GM12878 (cell line): ENCODE data around the gene GSAP. TPM values are rescaled to one million over a fixed set of nuclear protein-coding genes. Genes with fewer than 3 reads are reported as not detected.
A peak's percentile ranks its signal among the peaks of the same experiment; 100 is the strongest.
"Not testable (repeated sequence)": the region's sequence is repeated elsewhere in the genome, so short reads cannot be mapped to it uniquely, and the experiment has no call there.

Experiments used
- ATAC-seq: fragments of 200-7000 bp; cut with Tn5 transposase; 3 replicates; pipeline ENCODE4 v1.9.1; 2020; ENCODE audit warnings: mild to moderate bottlenecking, moderate library complexity
- BruUV-seq: library from RNA; stranded (reverse); fragments of 400-500 nt; replicated peaks from 2 replicates; lab custom pipeline; 2021; lab: Mats Ljungman, UMichigan
- CTCF ChIA-PET: fragments of 300-600 bp; sonication (Branson Sonifier 250); formaldehyde crosslinking; extraction: SDS; loops from one replicate; lab custom pipeline; 2021; ENCODE audit warnings: inconsistent platforms; lab: Yijun Ruan, JAX
- POLR2A ChIA-PET: fragments of 350-600 bp; formaldehyde crosslinking; extraction: SDS; loops from one replicate; lab custom pipeline; 2021; ENCODE audit warnings: inconsistent platforms; lab: Charles Lee
- RAD21 ChIA-PET: fragments of 300-600 bp; sonication (Branson Sonifier 250); formaldehyde crosslinking; loops from one replicate; lab custom pipeline; 2023; ENCODE audit warnings: antibody characterized with exemption; ENCODE audit not compliant: unreplicated experiment; lab: Charles Lee
- SMC1A ChIA-PET: fragments of 300-600 bp; sonication (Branson Sonifier 250); formaldehyde crosslinking; loops from one replicate; lab custom pipeline; 2023; ENCODE audit not compliant: unreplicated experiment, uncharacterized antibody; lab: Charles Lee
- DNase-seq: peaks from one replicate; pipeline ENCODE4 v3.0.0-alpha.2; 2011; ENCODE audit warnings: low read depth, low spot score
- FAIRE-seq: peaks from 3 replicates; lab custom pipeline; 2011; peaks lifted over from hg19 to GRCh38; lab: Jason Lieb, UNC
- H2AFZ ChIP-seq: 2 replicates; pipeline ENCODE4 v1.6.0; 2011; ENCODE audit warnings: low read depth, low read length, control low read depth; ENCODE audit not compliant: control insufficient read depth
- H3K27ac ChIP-seq: 2 replicates; pipeline ENCODE4 v1.5.1; 2011; ENCODE audit warnings: control low read depth; ENCODE audit not compliant: control insufficient read depth, insufficient read depth
- H3K27me3 ChIP-seq, 2 experiments: replicated peaks in 1 of 2; 2 replicates each; pipeline versions ENCODE4 v1.6.0 to v1.6.1; 2011; ENCODE audit warnings: low read length in 1 of 2; ENCODE audit not compliant: control insufficient read depth in 2 of 2, insufficient read depth in 2 of 2
- H3K36me3 ChIP-seq, 2 experiments: 2 replicates each; pipeline ENCODE4 v1.5.1; 2011; ENCODE audit warnings: low read length in 1 of 2; ENCODE audit not compliant: control insufficient read depth in 2 of 2, insufficient read depth in 2 of 2
- H3K4me1 ChIP-seq: 2 replicates; pipeline ENCODE4 v1.6.1; 2011; ENCODE audit warnings: mild to moderate bottlenecking, low read length, moderate library complexity, mixed read lengths; ENCODE audit not compliant: control insufficient read depth, insufficient read depth
- H3K4me2 ChIP-seq: 2 replicates; pipeline ENCODE4 v1.6.0; 2011; ENCODE audit warnings: control low read depth; ENCODE audit not compliant: control insufficient read depth, insufficient read depth
- H3K4me3 ChIP-seq: fragments of 200-600 bp; sonication (generic); 2 replicates; pipeline ENCODE4 v1.5.1; 2016
- H3K79me2 ChIP-seq: 2 replicates; pipeline ENCODE4 v1.6.0; 2011; ENCODE audit warnings: low read length; ENCODE audit not compliant: control insufficient read depth, insufficient read depth
- H3K9ac ChIP-seq: 2 replicates; pipeline ENCODE4 v1.8.0; 2011; ENCODE audit warnings: low read length, control low read depth, mixed read lengths; ENCODE audit not compliant: control insufficient read depth, insufficient read depth
- H3K9me3 ChIP-seq: replicated peaks from 3 replicates; pipeline ENCODE4 v1.5.1; 2011; ENCODE audit warnings: mild to moderate bottlenecking, low read length; ENCODE audit not compliant: control insufficient read depth, insufficient read depth
- H4K20me1 ChIP-seq: 2 replicates; pipeline ENCODE4 v1.6.0; 2011; ENCODE audit not compliant: control insufficient read depth, insufficient read depth
- CBX5 ChIP-seq: sonication (generic); IDR thresholded peaks from 2 replicates; pipeline ENCODE4 v1.6.1; 2016; ENCODE audit warnings: low read depth, moderate library complexity, mild to moderate bottlenecking, inconsistent platforms
- CTCF ChIP-seq, 3 experiments: IDR thresholded peaks in 2 of 3; conservative IDR thresholded peaks in 1 of 3; 2 replicates each; pipeline ENCODE4 v1.5.1; 2011; ENCODE audit warnings: low read depth in 3 of 3, low read length in 3 of 3, mild to moderate bottlenecking in 3 of 3, control low read depth in 2 of 3, moderate library complexity in 2 of 3, inconsistent platforms in 1 of 3, mixed read lengths in 1 of 3; ENCODE audit not compliant: control insufficient read depth in 2 of 3, insufficient read depth in 1 of 3; ENCODE audit errors: extremely low read depth in 1 of 3
- E4F1 ChIP-seq: fragments of 450-650 bp; IDR thresholded peaks from 2 replicates; pipeline ENCODE4 v1.6.1; 2018; ENCODE audit warnings: borderline replicate concordance, mild to moderate bottlenecking; ENCODE audit not compliant: partially characterized antibody
- HCFC1 ChIP-seq: fragments of 150-350 bp; IDR thresholded peaks from 2 replicates; pipeline ENCODE4 v1.6.1; 2014; ENCODE audit warnings: low read length
- IRF5 ChIP-seq: fragments of 450-650 bp; IDR thresholded peaks from 2 replicates; pipeline ENCODE4 v1.6.1; 2017; ENCODE audit warnings: borderline replicate concordance
- LARP7 ChIP-seq: fragments of 450-650 bp; IDR thresholded peaks from 2 replicates; pipeline ENCODE4 v1.6.1; 2017; ENCODE audit warnings: mild to moderate bottlenecking
- POLR2AphosphoS2 ChIP-seq: IDR thresholded peaks from 2 replicates; pipeline ENCODE4 v1.6.1; 2011; ENCODE audit warnings: low read depth, mild to moderate bottlenecking, low read length, improper control_type of control experiment, moderate library complexity
- SMARCA5 ChIP-seq: fragments of 450-650 bp; IDR thresholded peaks from 2 replicates; pipeline ENCODE4 v1.6.1; 2017; ENCODE audit warnings: mild to moderate bottlenecking
- SRF ChIP-seq, 2 experiments: IDR thresholded peaks; 2 replicates each; pipeline ENCODE4 v1.6.1; 2011; ENCODE audit warnings: low read depth in 2 of 2, low read length in 2 of 2, mild to moderate bottlenecking in 1 of 2, moderate library complexity in 1 of 2
- WGBS: methylation state at CpG from one replicate; pipeline ENCODE4 v1.1.6; 2016; ENCODE audit warnings: low lambda C conversion rate; ENCODE audit not compliant: insufficient replicate concordance, insufficient coverage; ENCODE audit errors: missing lambda C conversion rate; 5-methylcytosine and 5-hydroxymethylcytosine counted together
- in situ Hi-C: fragments of 300-500 bp; cut with MboI; formaldehyde crosslinking; loops from 9 replicates; pipeline ENCODE4 v1.14.3; 2018; ENCODE audit warnings: mixed read lengths
- intact Hi-C: fragments of 100-400 bp; cut with micrococcal nuclease; formaldehyde crosslinking; loops from one replicate; pipeline ENCODE4 v1.14.2; 2022; ENCODE audit not compliant: unreplicated experiment
- polyA plus RNA-seq, 11 experiments: library from polyadenylated mRNA; depleted of rRNA in 4 of 11; unstranded in 6 of 11; stranded (reverse) in 5 of 11; fragments of >200 nt; fragmentation: Nextera tagmentation in 4 of 11; fragmentation: Illumina TruSeq in 1 of 11; extraction: Ambion mirVana in 4 of 11; extraction: Trizol in 1 of 11; gene quantifications; 1 replicate in 1 of 11; 2 replicates in 10 of 11; pipeline versions ENCODE4 v1.2.1 to v1.2.3, GENCODE V29; 2011 to 2016; ENCODE audit warnings: inconsistent platforms in 2 of 11, missing spikeins in 2 of 11, low read depth in 1 of 11
- total RNA-seq, 4 experiments: library from RNA; depleted of rRNA in 3 of 4; stranded (reverse); fragments of >200 nt in 3 of 4; fragmentation: Illumina TruSeq in 1 of 4; extraction: Trizol in 1 of 4; gene quantifications; 2 replicates each; pipeline versions ENCODE4 v1.2.1 to v1.2.3, GENCODE V29; 2013 to 2021

The GSAP gene
- total and polyA plus RNA-seq, 10 of the 15 experiments (the other 5 are each of a cell fraction or from before 2014, with no cell fraction given): 6.6 to 38.1 (median 21.8) TPM

GRCh38 chr7:77335581-77335980 is 80.6 kb downstream of the GSAP start:
- Histone ChIP-seq H3K9me3 (no peaks in the 10 kb centered on the region), H3K36me3 (no peaks in the 10 kb centered on the region), H4K20me1 (no peaks in the 10 kb centered on the region), H2AFZ (no peak overlapping the region), H3K27me3 (no peaks in the 10 kb centered on the region), H3K79me2 (no peaks in the 10 kb centered on the region), H3K4me2 (no peak overlapping the region), H3K4me3 (no peak overlapping the region), H3K9ac (no peak overlapping the region), H3K27ac (peak overlapping the region; percentile 1; the same call in 1 of the 2 replicates), H3K4me1 (peaks cover 30% of the 10 kb centered on the region)
- ChIA-PET SMC1A (interaction anchor here (0.6 to 4.0 kb wide), 13 partner anchors 9 to 316 kb away, joined by 3 to 20 read pairs (median 3); partner anchors contain the start of gene CCDC146), RAD21 (interaction anchor here (1.1 to 1.9 kb wide), 5 partner anchors 13 to 88 kb away, joined by 3 to 13 read pairs (median 6); no protein-coding TSS in a partner anchor), POLR2A (interaction anchor here (1.0 to 1.2 kb wide), 2 partner anchors 11 to 22 kb away, joined by 3 read pairs; no protein-coding TSS in a partner anchor), CTCF (interaction anchor here (0.7 to 2.7 kb wide), 7 partner anchors 13 to 644 kb away, joined by 3 to 12 read pairs (median 3); no protein-coding TSS in a partner anchor)
- in situ Hi-C loops: no loop called here
- TF ChIP-seq IRF5 (no peak), CTCF (IDR thresholded peaks at IDR 0.05 in 2 of 3, conservative IDR thresholded peaks at IDR 0.05 in 1 of 3; ENCODE audit: control insufficient read depth in 2 of 3, extremely low read depth in 1 of 3, insufficient read depth in 1 of 3, low read depth in 3 of 3, low read length in 3 of 3) (no peak), E4F1 (no peak), CBX5 (no peak), LARP7 (no peak), POLR2AphosphoS2 (no peak), SMARCA5 (no peak), SRF (IDR thresholded peaks at IDR 0.05; ENCODE audit: low read depth in 2 of 2, low read length in 2 of 2) (no peak), HCFC1 (no peak)
- no peak for DNase-seq
- no peak for FAIRE-seq
- no peak for ATAC-seq
- no TSS peak for BruUV-seq
- intact Hi-C loops: no loop called here

GRCh38 chr7:77334039-77334438 is 82.1 kb downstream of the GSAP start:
- BruUV-seq, H3K4me2 ChIP-seq, H3K79me2 ChIP-seq, H3K9ac ChIP-seq, H2AFZ ChIP-seq, H3K27me3 ChIP-seq, H3K4me3 ChIP-seq, intact Hi-C loops, POLR2A ChIA-PET, ATAC-seq, H3K9me3 ChIP-seq, FAIRE-seq, H3K27ac ChIP-seq, H3K36me3 ChIP-seq, DNase-seq, H4K20me1 ChIP-seq: not testable (repeated sequence)
- SMC1A ChIA-PET: interaction anchor here (1.0 to 4.0 kb wide), 6 partner anchors 18 to 212 kb away, joined by 3 to 20 read pairs (median 4); partner anchors contain the start of gene CCDC146
- in situ Hi-C loops: loop anchor here (5.0 kb wide), 2 partner anchors 87 to 207 kb away; no protein-coding TSS in a partner anchor
- 98% methylated on average over 2 of the region's 2 CpGs for WGBS
- CTCF ChIA-PET: interaction anchor here (0.8 to 2.7 kb wide), 5 partner anchors 15 to 318 kb away, joined by 3 to 12 read pairs (median 3); partner anchors contain the start of gene FGL2
- RAD21 ChIA-PET: interaction anchor here (0.9 to 2.1 kb wide), 2 partner anchors 87 to 133 kb away, joined by 4 to 5 read pairs; no protein-coding TSS in a partner anchor
- H3K4me1 ChIP-seq: peaks cover 43% of the 10 kb centered on the region
